GM12873 (cell line): ENCODE results near the gene TMTC1.

Experiments
- CTCF ChIP-seq: IDR thresholded peaks from 2 replicates; pipeline ENCODE4 v1.5.1; 2012; ENCODE audit warnings: low read depth, mild to moderate bottlenecking, moderate library complexity, low read length, control low read depth; ENCODE audit not compliant: insufficient read depth; ENCODE audit errors: missing control alignments

Gene TMTC1

GRCh38 chr12:29547151-29547632, 236.6 kb downstream of the TMTC1 start:
- no peak for TF ChIP-seq CTCF

GRCh38 chr12:29546000-29546399, 237.7 kb downstream of the TMTC1 start:
- no peak for TF ChIP-seq CTCF

- TF ChIP-seq CTCF, result no peak
Measured at GRCh38 chr12:29545102-29545467, 238.7 kb downstream of the TMTC1 start.

GRCh38 chr12:29544428-29545101, 239.2 kb downstream of the TMTC1 start:
- TF ChIP-seq CTCF, result no peak

- TF ChIP-seq CTCF, result no peak
Measured at GRCh38 chr12:29543036-29543435, 240.7 kb downstream of the TMTC1 start.

- no peak for TF ChIP-seq CTCF
Measured at GRCh38 chr12:29537298-29537697, 246.4 kb downstream of the TMTC1 start.

- no peak for TF ChIP-seq CTCF
Measured at GRCh38 chr12:29534935-29535334, 248.8 kb downstream of the TMTC1 start.
